DOHH2 (cell line): ENCODE data around the gene ZRANB1.

ENCODE experiments used
- H3F3A ChIP-seq: fragments of 200-600 bp; sonication (generic), shearing (Covaris generic); 2 replicates; pipeline ENCODE4 v1.6.0; 2016; ENCODE audit warnings: antibody characterized with exemption, mild to moderate bottlenecking; ENCODE audit not compliant: control insufficient read depth, insufficient read depth
- H3K27ac ChIP-seq: fragments of 200-600 bp; sonication (generic); 2 replicates; pipeline ENCODE4 v1.5.1; 2014; ENCODE audit warnings: low read depth, mild to moderate bottlenecking, low read length, moderate library complexity
- H3K27me3 ChIP-seq: fragments of 200-600 bp; sonication (generic); 2 replicates; pipeline ENCODE4 v1.6.1; 2014; ENCODE audit warnings: mild to moderate bottlenecking, low read length, mixed read lengths; ENCODE audit not compliant: control insufficient read depth
- H3K36me3 ChIP-seq: fragments of 200-600 bp; sonication (generic); 2 replicates; pipeline ENCODE4 v1.6.1; 2014; ENCODE audit warnings: mild to moderate bottlenecking, low read length, moderate library complexity, mixed read lengths; ENCODE audit not compliant: control insufficient read depth
- H3K4me1 ChIP-seq: fragments of 200-600 bp; sonication (generic); 2 replicates; pipeline ENCODE4 v1.6.1; 2014; ENCODE audit warnings: mild to moderate bottlenecking, low read length, mixed read lengths; ENCODE audit not compliant: control insufficient read depth
- H3K4me2 ChIP-seq: fragments of 200-600 bp; sonication (generic); 2 replicates; pipeline ENCODE4 v1.6.0; 2014; ENCODE audit warnings: mild to moderate bottlenecking, low read length, moderate library complexity
- H3K4me3 ChIP-seq: fragments of 200-600 bp; sonication (generic); 2 replicates; pipeline ENCODE4 v1.5.1; 2014; ENCODE audit warnings: mild to moderate bottlenecking, low read length, mixed read lengths
- H3K79me2 ChIP-seq: fragments of 200-600 bp; sonication (generic); 2 replicates; pipeline ENCODE4 v1.6.1; 2014; ENCODE audit warnings: mild to moderate bottlenecking, low read length, mixed read lengths; ENCODE audit not compliant: control insufficient read depth
- H3K9me2 ChIP-seq: fragments of 200-600 bp; sonication (generic); replicated peaks from 2 replicates; pipeline ENCODE4 v1.6.1; 2014; ENCODE audit warnings: mild to moderate bottlenecking, low read length, mixed read lengths; ENCODE audit not compliant: control insufficient read depth
- H3K9me3 ChIP-seq: fragments of 200-600 bp; sonication (generic); 2 replicates; pipeline ENCODE4 v1.6.1; 2014; ENCODE audit warnings: antibody characterized with exemption, low read length, mixed read lengths; ENCODE audit not compliant: control insufficient read depth, insufficient read depth
- H4K20me1 ChIP-seq: fragments of 200-600 bp; sonication (generic); 2 replicates; pipeline ENCODE4 v1.6.0; 2014; ENCODE audit warnings: low read depth, mild to moderate bottlenecking, antibody characterized with exemption, low read length, moderate library complexity; ENCODE audit not compliant: control insufficient read depth, insufficient read depth
- CTCF ChIP-seq: fragments of 200-600 bp; sonication (generic); IDR thresholded peaks from one replicate; pipeline ENCODE4 v1.5.1; 2014; ENCODE audit warnings: antibody characterized with exemption, mild to moderate bottlenecking, low read depth, low read length; ENCODE audit not compliant: poor library complexity, severe bottlenecking
- EZH2phosphoT487 ChIP-seq: fragments of 200-600 bp; sonication (generic); IDR thresholded peaks from 2 replicates; pipeline ENCODE4 v1.6.1; 2017; ENCODE audit warnings: borderline replicate concordance, mild to moderate bottlenecking, antibody characterized with exemption, low read length, moderate library complexity, mixed read lengths

The ZRANB1 gene

GRCh38 chr10:124975977-124976514 is 34.1 kb downstream of the ZRANB1 start:
- no peak for TF ChIP-seq EZH2phosphoT487
- TF ChIP-seq CTCF = no peak
- Histone ChIP-seq H3K36me3 (peaks cover 41% of the 10 kb centered on the region), H4K20me1 (no peaks in the 10 kb centered on the region), H3K4me1 (no peaks in the 10 kb centered on the region), H3K9me2 (no peaks in the 10 kb centered on the region), H3K9me3 (no peaks in the 10 kb centered on the region), H3K27me3 (no peaks in the 10 kb centered on the region), H3K27ac (no peak overlapping the region), H3K4me3 (no peak overlapping the region), H3K79me2 (peaks cover 19% of the 10 kb centered on the region), H3F3A (peaks cover 5% of the 10 kb centered on the region; the same call in 1 of the 2 replicates), H3K4me2 (no peak overlapping the region)

- Histone ChIP-seq H3K9me2 (no peaks in the 10 kb centered on the region), H3K4me2 (no peak overlapping the region), H3K4me3 (no peak overlapping the region), H3K79me2 (peaks cover 13% of the 10 kb centered on the region), H4K20me1 (no peaks in the 10 kb centered on the region), H3K27me3 (no peaks in the 10 kb centered on the region), H3F3A (peaks cover 5% of the 10 kb centered on the region; the same call in 1 of the 2 replicates), H3K27ac (no peak overlapping the region), H3K4me1 (no peaks in the 10 kb centered on the region), H3K36me3 (peaks cover 44% of the 10 kb centered on the region), H3K9me3 (no peaks in the 10 kb centered on the region)
- TF ChIP-seq CTCF = no peak
- no peak for TF ChIP-seq EZH2phosphoT487
Observed at GRCh38 chr10:124977161-124977560, 35.2 kb downstream of the ZRANB1 start.

GRCh38 chr10:124977648-124978375 is 35.9 kb downstream of the ZRANB1 start:
- H3K27ac ChIP-seq = no peak overlapping the region
- H3F3A ChIP-seq = peaks cover 5% of the 10 kb centered on the region; the same call in 1 of the 2 replicates
- H3K4me2 ChIP-seq = no peak overlapping the region
- H4K20me1 ChIP-seq = no peaks in the 10 kb centered on the region
- H3K79me2 ChIP-seq = peaks cover 9% of the 10 kb centered on the region
- H3K9me3 ChIP-seq = no peaks in the 10 kb centered on the region
- no peak overlapping the region for H3K4me3 ChIP-seq
- H3K36me3 ChIP-seq = peaks cover 45% of the 10 kb centered on the region
- H3K4me1 ChIP-seq = no peaks in the 10 kb centered on the region
- H3K9me2 ChIP-seq = no peaks in the 10 kb centered on the region
- no peaks in the 10 kb centered on the region for H3K27me3 ChIP-seq
- TF ChIP-seq CTCF (no peak), EZH2phosphoT487 (no peak)
